ENCODE data around the gene SOBP. TPM values are rescaled to one million over a fixed set of nuclear protein-coding genes. Genes with fewer than 3 reads are reported as not detected.

The SOBP gene
- total and polyA plus RNA-seq, 2 experiments from 2014 or later, result 1.5 to 3.0 TPM

GRCh38 chr6:107612762-107613415, 123.0 kb downstream of the SOBP start:
- Histone ChIP-seq H3K27ac (ENCODE audit: low read depth) (no peak overlapping the region), H3K4me2 (no peak overlapping the region), H3K4me3 (no peak overlapping the region), H2AFZ (no peak overlapping the region), H3F3A (replicated peaks; ENCODE audit: low read depth) (no peaks in the 10 kb centered on the region; the same call in 1 of the 2 replicates), H3K36me3 (ENCODE audit: insufficient read depth) (no peaks in the 10 kb centered on the region), H3K4me1 (ENCODE audit: insufficient read depth) (peaks cover 44% of the 10 kb centered on the region), H3K9me2 (ENCODE audit: insufficient read depth) (no peaks in the 10 kb centered on the region), H3K27me3 (ENCODE audit: insufficient read depth) (no peaks in the 10 kb centered on the region), H3K79me2 (replicated peaks; ENCODE audit: insufficient read depth) (no peaks in the 10 kb centered on the region), H4K20me1 (replicated peaks; ENCODE audit: insufficient read depth) (no peaks in the 10 kb centered on the region)
- Mint-ChIP-seq H3K4me3 (no peak overlapping the region), H3K27me3 (ENCODE audit: insufficient read depth, low read depth, poor library complexity) (peaks cover 2% of the 10 kb centered on the region), H3K36me3 (ENCODE audit: low read depth) (no peaks in the 10 kb centered on the region), H3K27ac (no peak overlapping the region), H3K9me3 (no peaks in the 10 kb centered on the region), H3K4me1 (peaks cover 55% of the 10 kb centered on the region)
- no peak for DNase-seq (ENCODE audit: low spot score)
- TF ChIP-seq STAT1 (IDR thresholded peaks at IDR 0.05; ENCODE audit: unreplicated experiment), result no peak
- 0 out of 4 replicates have a peak, but pooled peaks of 1 of the 2 experiments have one; percentile 10 for TF ChIP-seq CTCF (conservative IDR thresholded peaks at IDR 0.05; ENCODE audit: low read depth in 2 of 2)
- no peak for TF ChIP-seq EZH2 (IDR thresholded peaks at IDR 0.05; ENCODE audit: low read depth, unreplicated experiment)
- no peak for ATAC-seq

- no peak for ATAC-seq
- no peak for DNase-seq (ENCODE audit: low spot score)
- Histone ChIP-seq H3K4me3 (no peak overlapping the region), H3K36me3 (ENCODE audit: insufficient read depth) (no peaks in the 10 kb centered on the region), H3K9me2 (ENCODE audit: insufficient read depth) (no peaks in the 10 kb centered on the region), H2AFZ (no peak overlapping the region), H4K20me1 (replicated peaks; ENCODE audit: insufficient read depth) (no peaks in the 10 kb centered on the region), H3K27me3 (ENCODE audit: insufficient read depth) (no peaks in the 10 kb centered on the region), H3K4me1 (ENCODE audit: insufficient read depth) (peaks cover 53% of the 10 kb centered on the region), H3K79me2 (replicated peaks; ENCODE audit: insufficient read depth) (no peaks in the 10 kb centered on the region), H3K4me2 (no peak overlapping the region), H3F3A (replicated peaks; ENCODE audit: low read depth) (no peaks in the 10 kb centered on the region; the same call in 1 of the 2 replicates), H3K27ac (ENCODE audit: low read depth) (no peak overlapping the region)
- Mint-ChIP-seq H3K36me3 (ENCODE audit: low read depth) (no peaks in the 10 kb centered on the region), H3K27me3 (ENCODE audit: insufficient read depth, low read depth, poor library complexity) (peaks cover 2% of the 10 kb centered on the region), H3K27ac (no peak overlapping the region), H3K4me1 (peaks cover 61% of the 10 kb centered on the region), H3K4me3 (no peak overlapping the region), H3K9me3 (no peaks in the 10 kb centered on the region)
- TF ChIP-seq ZNF114 (CRISPR knock-in tag; IDR thresholded peaks at IDR 0.05), result no peak
- no peak for TF ChIP-seq EZH2 (IDR thresholded peaks at IDR 0.05; ENCODE audit: low read depth, unreplicated experiment)
- no peak for TF ChIP-seq CREB1 (CRISPR knock-in tag; IDR thresholded peaks at IDR 0.05; ENCODE audit: low read depth)
- no peak for TF ChIP-seq REST (IDR thresholded peaks at IDR 0.05; ENCODE audit: unreplicated experiment)
- TF ChIP-seq ZNF462 (CRISPR knock-in tag; IDR thresholded peaks at IDR 0.05), result no peak
- TF ChIP-seq JUNB (IDR thresholded peaks at IDR 0.05; ENCODE audit: unreplicated experiment), result no peak
Measured at GRCh38 chr6:107613651-107614379, 123.9 kb downstream of the SOBP start.
